ENCODE data around the gene ANKRD6. TPM values are rescaled to one million over a fixed set of nuclear protein-coding genes. Genes with fewer than 3 reads are reported as not detected.

ANKRD6 gene
- total and polyA plus RNA-seq, 8 donors: 14.1 to 50.7 (median 37.2) TPM

- intact Hi-C loops (cut with DNase I): loop anchor here in 1 of 2 donors (5.0 kb wide), 1 partner anchor 164 kb away; the partner anchor contains the start of gene ANKRD6
- peak; percentile 38 for ATAC-seq
- no peak for DNase-seq
These were observed 163.5 kb downstream of the ANKRD6 start for GRCh38 chr6:89596484-89596883.

GRCh38 chr6:89597372-89597771, 164.4 kb downstream of the ANKRD6 start:
- Histone ChIP-seq H3K27ac (no peak overlapping the region), H3K4me1 (no peaks in the 10 kb centered on the region), H3K27me3 (no peaks in the 10 kb centered on the region), H3K9me3 (no peaks in the 10 kb centered on the region), H3K4me3 (no peak overlapping the region), H3K36me3 (no peaks in the 10 kb centered on the region)
- ATAC-seq: no peak
- no peak for TF ChIP-seq CTCF (IDR thresholded peaks at IDR 0.05)
- intact Hi-C loops (cut with DNase I): loop anchor here in 1 of 2 donors (5.0 kb wide), 1 partner anchor 165 kb away; the partner anchor contains the start of gene ANKRD6
- DNase-seq: no peak

More at GRCh38 chr6:89596484-89596883, 163.5 kb downstream of the ANKRD6 start:
- Histone ChIP-seq H3K27ac (no peak overlapping the region), H3K36me3 (no peaks in the 10 kb centered on the region), H3K27me3 (no peaks in the 10 kb centered on the region), H3K4me1 (no peaks in the 10 kb centered on the region), H3K9me3 (no peaks in the 10 kb centered on the region), H3K4me3 (no peak overlapping the region)
- TF ChIP-seq CTCF (IDR thresholded peaks at IDR 0.05): no peak

GRCh38 chr6:89597988-89598387, 165.0 kb downstream of the ANKRD6 start:
- Histone ChIP-seq H3K27me3 (no peaks in the 10 kb centered on the region), H3K9me3 (no peaks in the 10 kb centered on the region), H3K4me1 (no peaks in the 10 kb centered on the region), H3K27ac (no peak overlapping the region), H3K4me3 (no peak overlapping the region), H3K36me3 (no peaks in the 10 kb centered on the region)
- no peak for TF ChIP-seq CTCF (IDR thresholded peaks at IDR 0.05)
- DNase-seq (peak in 2 of 4 donors; percentile 15 to 28), ATAC-seq (peak; percentile 92)
- intact Hi-C loops (cut with DNase I): loop anchor here in 1 of 2 donors (5.0 kb wide), 1 partner anchor 166 kb away; the partner anchor contains the start of gene ANKRD6

GRCh38 chr6:89599727-89600126, 166.8 kb downstream of the ANKRD6 start:
- ATAC-seq (no peak), DNase-seq (no peak)
- no peak for TF ChIP-seq CTCF (IDR thresholded peaks at IDR 0.05)
- no peaks in the 10 kb centered on the region for H3K9me3 ChIP-seq
- H3K36me3 ChIP-seq: no peaks in the 10 kb centered on the region
- no peaks in the 10 kb centered on the region for H3K4me1 ChIP-seq
- H3K4me3 ChIP-seq: no peak overlapping the region
- intact Hi-C loops (cut with DNase I): loop anchor here (5.0 to 10.0 kb wide), 2 partner anchors 165 to 167 kb away; partner anchors contain the start of gene ANKRD6 (in 2 of the 2)
- H3K27me3 ChIP-seq: no peaks in the 10 kb centered on the region
- H3K27ac ChIP-seq: no peak overlapping the region

DNA sequence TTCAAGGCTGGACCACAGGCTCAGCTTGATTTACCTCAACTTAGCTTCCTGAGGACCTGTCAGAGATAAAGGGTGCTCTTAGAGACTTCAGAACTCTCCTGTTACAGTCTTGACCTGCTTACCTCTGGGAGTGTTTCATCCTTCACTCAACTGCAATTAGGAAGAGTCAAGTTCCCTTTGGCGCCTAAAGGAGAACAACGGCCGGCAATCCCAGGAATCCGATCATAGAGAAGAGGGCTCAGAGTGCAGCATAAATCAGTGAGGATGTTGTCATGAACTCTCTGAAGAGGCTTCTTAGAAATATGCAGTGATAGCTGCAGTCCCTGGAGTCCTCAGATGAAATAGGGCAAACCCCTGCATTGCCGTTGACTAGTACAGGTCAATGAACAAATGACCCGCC, 169.2 kb downstream of the ANKRD6 start:
- no peak for TF ChIP-seq CTCF (IDR thresholded peaks at IDR 0.05)
- H3K27me3 ChIP-seq: no peaks in the 10 kb centered on the region
- ATAC-seq: no peak
- no peak overlapping the region for H3K27ac ChIP-seq
- intact Hi-C loops (cut with DNase I): loop anchor here in 1 of 2 donors (10.0 kb wide), 1 partner anchor 167 kb away; the partner anchor contains the start of gene ANKRD6
- H3K4me1 ChIP-seq: no peaks in the 10 kb centered on the region
- H3K9me3 ChIP-seq: no peaks in the 10 kb centered on the region
- no peaks in the 10 kb centered on the region for H3K36me3 ChIP-seq
- no peak overlapping the region for H3K4me3 ChIP-seq
- no peak for DNase-seq
